Bronchial epithelial cell (primary cell): ENCODE measurements around the gene TP53I13. TPM values are rescaled to one million over a fixed set of nuclear protein-coding genes. Genes with fewer than 3 reads are reported as not detected.
A peak's percentile ranks its signal among the peaks of the same experiment; 100 is the strongest.
"Not testable (repeated sequence)": the region's sequence is repeated elsewhere in the genome, so short reads cannot be mapped to it uniquely, and the experiment has no call there.

Experiments
- DNase-seq: peaks from one replicate; pipeline ENCODE4 v3.0.0-alpha.2; 2010; ENCODE audit warnings: low read depth
- FAIRE-seq: peaks from 2 replicates; lab custom pipeline; 2011; peaks lifted over from hg19 to GRCh38; lab: Jason Lieb, UNC
- H3K27me3 ChIP-seq: 2 replicates; pipeline ENCODE4 v1.5.1; 2011; ENCODE audit warnings: low read length; ENCODE audit not compliant: control insufficient read depth, insufficient read depth
- H3K36me3 ChIP-seq: 2 replicates; pipeline ENCODE4 v1.5.1; 2011; ENCODE audit warnings: low read length; ENCODE audit not compliant: control insufficient read depth, insufficient read depth
- H3K4me3 ChIP-seq: 2 replicates; pipeline ENCODE4 v1.5.1; 2011; ENCODE audit warnings: mild to moderate bottlenecking, low read depth, low read length, control low read depth
- total RNA-seq: library from RNA; depleted of rRNA; stranded (reverse); fragments of >200 nt; gene quantifications from 2 replicates; pipeline ENCODE4 v1.2.1, GENCODE V29; 2014
- TF ChIP-seq, protein P1 (sequence below): IDR thresholded peaks from 2 replicates; pipeline ENCODE4 v1.5.1; 2011; ENCODE audit warnings: mild to moderate bottlenecking, moderate library complexity, low read length, control low read depth, inconsistent platforms; ENCODE audit not compliant: insufficient read depth, severe bottlenecking

TP53I13 gene
- total RNA-seq, 1 donor from 2014 or later, result 25.3 TPM

DNA sequence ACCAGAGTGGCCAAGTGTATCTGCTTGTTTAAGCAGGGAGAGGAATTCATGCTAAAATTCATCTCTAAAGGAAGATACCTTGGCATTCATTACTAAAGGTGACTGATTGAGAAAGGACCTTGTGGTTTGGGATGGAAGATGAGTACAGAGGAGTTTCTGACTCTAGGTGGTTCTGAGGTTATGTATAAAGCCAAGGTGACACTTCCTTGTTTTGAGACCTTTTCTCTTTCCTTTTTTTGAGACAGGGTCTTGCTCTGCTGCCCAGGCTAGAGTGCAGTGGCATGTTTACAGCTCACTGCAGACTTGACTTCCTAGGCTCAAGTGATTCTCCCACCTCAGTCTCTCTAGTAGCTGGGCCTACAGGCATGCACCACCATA lies 10.8 kb upstream of the TP53I13 start:
- H3K4me3 ChIP-seq, result no peak overlapping the region
- H3K36me3 ChIP-seq, result peaks cover 1% of the 10 kb centered on the region
- DNase-seq (no peak), FAIRE-seq (no peak)
- TF ChIP-seq, protein P1, sequence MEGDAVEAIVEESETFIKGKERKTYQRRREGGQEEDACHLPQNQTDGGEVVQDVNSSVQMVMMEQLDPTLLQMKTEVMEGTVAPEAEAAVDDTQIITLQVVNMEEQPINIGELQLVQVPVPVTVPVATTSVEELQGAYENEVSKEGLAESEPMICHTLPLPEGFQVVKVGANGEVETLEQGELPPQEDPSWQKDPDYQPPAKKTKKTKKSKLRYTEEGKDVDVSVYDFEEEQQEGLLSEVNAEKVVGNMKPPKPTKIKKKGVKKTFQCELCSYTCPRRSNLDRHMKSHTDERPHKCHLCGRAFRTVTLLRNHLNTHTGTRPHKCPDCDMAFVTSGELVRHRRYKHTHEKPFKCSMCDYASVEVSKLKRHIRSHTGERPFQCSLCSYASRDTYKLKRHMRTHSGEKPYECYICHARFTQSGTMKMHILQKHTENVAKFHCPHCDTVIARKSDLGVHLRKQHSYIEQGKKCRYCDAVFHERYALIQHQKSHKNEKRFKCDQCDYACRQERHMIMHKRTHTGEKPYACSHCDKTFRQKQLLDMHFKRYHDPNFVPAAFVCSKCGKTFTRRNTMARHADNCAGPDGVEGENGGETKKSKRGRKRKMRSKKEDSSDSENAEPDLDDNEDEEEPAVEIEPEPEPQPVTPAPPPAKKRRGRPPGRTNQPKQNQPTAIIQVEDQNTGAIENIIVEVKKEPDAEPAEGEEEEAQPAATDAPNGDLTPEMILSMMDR, result no peak
- no peaks in the 10 kb centered on the region for H3K27me3 ChIP-seq

DNA sequence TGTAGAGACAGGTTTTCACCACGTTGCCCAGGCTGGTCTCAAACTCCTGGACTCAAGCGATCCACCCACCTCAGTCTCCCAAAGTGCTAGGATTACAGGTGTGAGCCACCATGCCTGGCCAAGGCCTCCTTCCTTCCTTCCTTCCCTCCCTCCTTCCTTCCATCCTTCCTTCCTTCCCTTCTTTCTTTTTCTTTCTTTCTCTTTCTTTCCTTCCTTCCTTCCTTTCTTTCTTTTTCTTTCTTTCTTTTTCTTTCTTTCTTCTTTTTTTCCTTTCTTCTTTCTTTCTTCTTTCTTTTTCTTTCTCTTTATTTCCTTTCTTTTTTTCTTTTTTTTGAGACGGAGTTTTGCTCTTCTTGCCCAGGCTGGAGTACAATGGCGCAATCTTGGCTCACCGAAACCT lies 10.4 kb upstream of the TP53I13 start:
- H3K36me3 ChIP-seq, DNase-seq, H3K4me3 ChIP-seq, FAIRE-seq, H3K27me3 ChIP-seq: not testable (repeated sequence)

DNA sequence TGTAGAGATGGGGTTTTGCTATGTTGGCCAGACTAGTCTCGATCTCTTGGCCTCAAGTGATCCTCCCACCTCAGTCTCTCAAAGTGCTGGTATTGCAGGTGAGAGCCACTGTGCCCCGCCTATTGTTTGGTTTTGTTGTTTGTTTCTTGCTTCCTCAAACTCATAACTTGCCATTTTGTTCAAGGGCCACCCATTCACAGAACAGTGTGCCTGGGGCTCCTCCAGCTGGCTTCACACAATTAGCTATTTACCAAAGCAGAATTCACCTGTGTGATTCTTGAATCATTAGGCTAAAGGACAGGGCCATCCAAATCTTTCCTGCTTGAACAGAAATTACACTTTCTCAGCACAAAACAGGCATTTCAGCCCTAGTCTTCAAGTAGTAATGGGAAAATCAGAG lies 8.9 kb upstream of the TP53I13 start:
- peaks cover 1% of the 10 kb centered on the region for H3K36me3 ChIP-seq
- DNase-seq (no peak), FAIRE-seq (no peak)
- no peaks in the 10 kb centered on the region for H3K27me3 ChIP-seq
- TF ChIP-seq, protein P1, result no peak
- no peak overlapping the region for H3K4me3 ChIP-seq

DNA sequence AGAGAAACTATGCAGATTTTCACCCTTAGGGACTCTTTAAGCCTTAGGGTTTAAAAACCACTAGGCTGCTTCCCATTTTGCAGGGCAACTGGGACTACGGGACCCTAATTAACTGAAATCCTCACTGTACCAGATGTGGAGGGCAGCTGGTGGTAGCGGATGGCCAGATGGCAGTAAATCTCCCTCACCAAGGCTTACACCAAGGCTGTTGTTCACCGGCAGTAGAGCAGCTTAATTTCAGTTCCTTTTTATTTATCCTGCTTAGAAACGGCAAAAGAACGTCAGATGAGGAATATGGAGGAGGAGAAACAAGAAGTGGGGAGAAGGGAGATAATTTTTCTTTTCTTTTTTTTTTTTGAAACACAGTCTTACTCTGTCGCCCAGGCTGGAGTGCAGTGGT lies 8.2 kb upstream of the TP53I13 start:
- FAIRE-seq, result no peak
- H3K36me3 ChIP-seq, result peaks cover 1% of the 10 kb centered on the region
- H3K4me3 ChIP-seq, result no peak overlapping the region
- TF ChIP-seq, protein P1, result no peak
- no peak for DNase-seq
- no peaks in the 10 kb centered on the region for H3K27me3 ChIP-seq

DNA sequence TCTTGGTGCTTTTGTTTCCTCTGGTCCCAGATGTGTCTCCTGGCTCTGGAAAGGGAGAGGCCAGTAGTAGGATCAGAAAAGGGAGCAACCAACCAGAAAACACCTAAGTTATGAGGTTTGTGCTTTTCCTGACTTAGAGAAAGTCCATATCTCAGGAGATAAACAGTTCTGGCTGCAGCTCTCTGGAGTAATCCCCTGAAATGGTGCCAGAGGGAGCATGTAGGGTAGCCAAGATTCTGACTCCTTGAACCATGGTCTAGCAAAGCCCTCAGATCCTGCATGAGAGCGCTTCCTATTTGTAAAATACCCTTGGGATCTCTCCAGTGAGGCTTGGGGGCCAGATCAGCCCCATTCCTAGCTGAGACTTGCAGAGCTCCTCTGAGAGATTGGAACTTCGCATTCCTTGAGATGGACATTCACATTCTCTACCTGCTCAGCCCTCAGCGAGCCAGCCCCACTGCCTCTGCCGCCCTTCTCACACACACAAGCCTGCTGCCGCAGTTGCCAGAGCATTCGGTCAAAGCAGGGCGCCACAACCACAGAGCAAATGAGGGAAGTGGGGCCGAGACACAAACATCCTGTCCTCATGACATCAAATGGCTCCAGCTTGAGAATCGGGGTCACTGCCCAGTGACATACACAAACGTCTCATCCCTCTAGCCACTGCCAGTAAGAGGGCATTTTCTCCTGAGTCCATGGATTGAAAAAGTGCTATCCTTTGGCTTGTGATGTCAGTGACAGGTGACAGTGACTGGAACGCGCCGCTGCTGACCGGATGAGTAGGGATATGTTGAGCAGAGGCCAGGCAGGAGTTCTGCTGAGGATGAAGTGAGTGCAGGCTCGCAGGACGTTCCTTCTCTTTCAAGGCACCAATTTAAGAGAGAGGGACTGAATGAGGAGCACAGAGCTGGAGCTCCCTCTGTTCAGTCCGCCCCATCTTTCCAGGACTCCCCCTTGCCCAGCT lies 6.7 kb upstream of the TP53I13 start:
- Histone ChIP-seq H3K36me3 (peaks cover 1% of the 10 kb centered on the region), H3K4me3 (no peak overlapping the region), H3K27me3 (no peaks in the 10 kb centered on the region)
- TF ChIP-seq, protein P1, result no peak
- DNase-seq (no peak), FAIRE-seq (no peak)

DNA sequence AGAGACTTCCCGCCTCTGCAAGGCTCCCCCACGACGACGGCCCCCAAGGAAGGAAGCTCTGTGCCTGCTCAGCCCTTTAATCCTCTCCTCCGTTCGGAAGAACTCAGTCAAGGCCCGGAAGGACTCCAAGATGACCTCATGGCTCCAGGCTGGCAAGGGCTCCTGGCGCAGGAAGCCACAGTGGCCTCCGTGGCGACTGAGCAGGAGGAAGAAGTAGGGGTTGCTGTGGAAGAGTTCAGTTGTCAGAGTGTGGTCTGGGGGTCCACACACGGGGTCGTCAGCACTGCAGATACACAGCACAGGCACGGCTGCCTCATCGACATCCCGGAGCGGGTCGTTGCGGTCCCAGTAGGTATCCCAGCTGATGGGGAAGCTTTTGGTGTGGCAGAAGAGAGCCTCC lies 5.9 kb upstream of the TP53I13 start:
- no peak for DNase-seq
- peak; percentile 7 for FAIRE-seq
- Histone ChIP-seq H3K36me3 (peaks cover 1% of the 10 kb centered on the region), H3K27me3 (no peaks in the 10 kb centered on the region), H3K4me3 (no peak overlapping the region)
- TF ChIP-seq, protein P1, result no peak
